HG03354 (cell line): Measurements from ENCODE around the gene SNX5.
A peak's percentile ranks its signal among the peaks of the same experiment; 100 is the strongest.

Experiments used
- ATAC-seq: cut with Tn5 transposase; IDR thresholded peaks from one replicate; pipeline ENCODE4 v1.9.1; 2021; ENCODE audit warnings: mild to moderate bottlenecking; ENCODE audit not compliant: unreplicated experiment, poor library complexity, severe bottlenecking

SNX5 gene

GRCh38 chr20:17968366-17969277, at the start of gene SNX5, which contains the start of gene MGME1:
Gene SNX5 (minus strand): TSS chr20:17968794. CDS start chr20:17968425, 369 bp downstream.
Gene MGME1 (plus strand): TSS chr20:17969018. CDS start chr20:17969860, 842 bp downstream.
- ATAC-seq: peak; percentile 83

GRCh38 chr20:18018100-18018499, 49.5 kb upstream of the SNX5 start:
- ATAC-seq: no peak

DNA sequence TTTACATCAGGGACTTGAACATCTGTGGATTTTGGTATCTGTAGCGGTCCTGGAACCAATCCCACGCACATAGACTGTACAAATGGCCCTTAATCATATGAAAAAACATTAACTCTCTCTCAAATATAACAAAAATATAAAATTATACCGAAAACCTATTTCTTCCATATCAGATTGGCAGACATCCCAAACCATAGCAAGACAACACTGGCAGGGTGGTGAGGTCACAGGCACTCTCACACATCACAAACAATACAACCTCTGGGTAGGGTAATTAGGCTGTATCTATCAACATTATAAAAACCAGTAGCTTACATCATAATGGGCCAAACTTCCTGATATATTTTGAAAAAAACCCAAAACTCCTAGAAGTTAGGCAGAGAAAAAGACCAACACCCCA, 48.2 kb upstream of the SNX5 start:
- ATAC-seq: no peak

GRCh38 chr20:18014411-18014810, 45.8 kb upstream of the SNX5 start:
- no peak for ATAC-seq

DNA sequence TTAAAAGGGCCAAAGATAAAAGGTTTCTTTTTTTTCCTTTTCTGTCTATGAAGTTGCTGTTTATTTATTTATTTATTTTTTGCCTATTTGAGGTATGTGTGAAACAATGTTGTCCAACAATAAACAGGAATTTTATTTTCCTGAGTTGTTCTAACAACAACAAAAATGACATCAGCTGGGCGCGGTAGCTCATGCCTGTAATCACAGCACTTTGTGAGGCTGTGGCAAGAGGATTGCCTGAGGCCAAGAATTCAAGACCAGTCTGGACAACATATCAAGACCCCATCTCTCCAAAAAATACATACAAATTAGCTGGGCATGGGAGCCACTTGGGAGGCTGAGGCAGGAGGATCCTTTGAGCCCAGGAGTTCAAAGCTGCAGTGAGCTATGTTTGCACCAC, 44.3 kb upstream of the SNX5 start:
- no peak for ATAC-seq

DNA sequence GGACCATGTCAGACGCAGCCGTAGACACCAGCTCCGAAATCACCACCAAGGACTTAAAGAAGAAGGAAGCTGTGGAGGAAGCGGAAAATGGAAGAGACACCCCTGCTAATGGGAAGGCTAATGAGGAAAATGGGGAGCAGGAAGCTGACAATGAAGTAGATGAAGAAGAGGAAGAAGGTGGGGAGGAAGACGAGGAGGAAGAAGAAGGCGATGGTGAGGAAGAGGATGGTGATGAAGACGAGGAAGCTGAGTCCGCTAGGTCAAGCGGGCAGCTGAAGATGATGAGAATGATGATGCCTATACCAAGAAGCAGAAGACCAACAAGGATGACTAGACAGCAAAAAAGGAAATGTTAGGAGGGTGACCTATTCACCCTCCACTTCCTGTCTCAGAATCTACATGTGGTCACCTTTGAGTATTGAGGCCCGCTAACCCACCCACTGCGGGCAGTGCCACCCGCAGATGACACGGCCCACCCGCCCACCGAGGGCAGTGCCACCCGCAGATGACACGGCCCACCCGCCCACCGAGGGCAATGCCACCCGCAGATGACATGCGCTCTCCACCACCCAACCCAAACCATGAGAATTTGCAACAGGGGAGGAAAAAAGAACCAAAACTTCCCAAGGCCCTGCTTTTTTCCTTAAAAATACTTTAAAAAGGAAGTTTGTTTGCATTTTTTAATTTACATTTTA, 43.5 kb upstream of the SNX5 start:
- no peak for ATAC-seq

GRCh38 chr20:18011482-18011881, 42.9 kb upstream of the SNX5 start:
- ATAC-seq: no peak

DNA sequence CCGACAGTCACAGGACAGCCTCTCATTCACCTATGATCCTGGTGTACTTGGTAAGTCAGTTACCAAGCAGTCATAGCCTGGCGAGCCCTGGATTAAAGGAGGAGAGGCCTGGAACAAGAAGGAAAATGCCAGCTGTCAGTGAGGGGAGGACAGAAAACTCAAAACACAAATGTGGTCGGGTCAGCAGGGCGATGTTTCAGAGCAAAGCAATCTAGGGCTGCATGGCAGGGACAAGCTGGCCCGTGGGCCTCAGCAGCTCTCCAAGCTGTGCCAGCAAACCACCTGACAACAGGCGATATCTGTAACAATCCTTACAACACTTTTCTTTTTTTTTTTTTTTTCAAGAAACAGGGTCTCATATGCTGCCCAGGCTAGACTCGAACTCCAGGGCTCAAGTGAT, 40.5 kb upstream of the SNX5 start:
- no peak for ATAC-seq

GRCh38 chr20:18007534-18008292, 39.1 kb upstream of the SNX5 start:
- no peak for ATAC-seq

DNA sequence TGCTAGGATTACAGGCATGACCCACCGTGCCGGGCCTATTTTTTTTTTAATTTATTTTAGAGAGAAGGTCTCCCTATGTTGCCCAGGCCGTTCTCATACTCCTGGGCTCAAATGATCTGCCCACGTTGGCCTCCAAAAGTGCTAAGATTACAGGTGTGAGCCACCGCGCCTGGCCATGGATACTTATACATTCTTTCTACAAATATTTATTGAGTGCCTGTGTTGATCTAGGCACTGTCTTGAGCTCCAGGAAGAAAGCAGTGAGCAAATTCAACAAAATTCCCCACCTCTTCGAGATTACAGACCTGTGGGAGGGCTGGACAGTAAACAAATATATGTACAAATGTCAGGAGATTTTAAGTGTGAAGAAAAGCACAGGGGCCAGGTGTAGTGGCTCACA, 38.1 kb upstream of the SNX5 start:
- no peak for ATAC-seq

- no peak for ATAC-seq
Observed at GRCh38 chr20:18005990-18006364, 37.4 kb upstream of the SNX5 start.

GRCh38 chr20:18005170-18005989, 36.8 kb upstream of the SNX5 start:
- ATAC-seq: peak; percentile 96

DNA sequence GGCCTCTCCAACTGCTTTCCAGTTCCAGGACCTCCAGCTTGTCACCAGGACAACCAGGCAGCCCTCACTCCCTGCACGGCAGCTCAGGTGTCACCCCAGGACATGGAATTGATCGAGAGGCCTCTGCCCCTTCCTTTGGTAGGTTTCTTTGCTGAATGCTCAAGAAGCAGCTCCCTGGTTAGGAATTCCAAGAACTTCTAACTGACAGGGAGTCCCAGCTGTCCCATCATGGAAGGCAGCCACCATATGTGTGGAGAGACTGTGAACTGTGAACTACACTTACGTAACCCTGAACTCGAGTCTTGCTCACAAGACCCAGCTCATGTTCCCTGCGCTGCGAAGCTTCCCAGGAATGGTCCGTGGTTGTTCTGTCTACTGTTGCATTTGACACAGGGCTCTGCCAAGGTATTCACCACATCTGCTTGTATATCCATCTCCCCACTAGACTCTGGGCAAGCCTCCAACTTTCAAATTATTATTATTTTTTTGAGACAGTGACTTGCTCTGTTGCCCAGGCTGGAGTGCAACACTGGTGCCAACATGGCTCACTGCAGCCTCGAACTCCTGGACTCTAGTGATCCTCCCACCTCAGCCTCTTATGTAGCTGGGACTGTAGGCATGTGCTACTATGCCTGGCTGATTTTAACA, 35.9 kb upstream of the SNX5 start:
- no peak for ATAC-seq

DNA sequence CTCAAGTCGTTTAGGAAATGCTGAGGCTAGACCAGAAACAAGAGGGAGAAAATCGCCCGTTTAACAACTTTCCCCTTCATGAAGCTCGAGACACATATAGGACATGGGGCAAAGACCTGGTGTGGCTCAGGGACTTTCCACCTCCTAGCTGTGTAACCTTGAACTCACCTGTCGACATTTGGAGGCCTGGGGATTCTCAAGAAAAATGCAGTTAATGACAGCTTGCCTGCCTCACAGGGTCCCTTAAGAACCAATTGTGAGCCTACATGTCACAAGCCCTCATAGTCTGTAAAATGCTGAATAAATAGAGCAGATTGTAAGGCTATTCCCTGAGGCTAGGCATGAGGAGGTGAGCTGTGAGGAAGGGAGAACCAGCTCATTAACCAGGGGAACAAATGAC, 35.3 kb upstream of the SNX5 start:
- peak; percentile 39 for ATAC-seq

DNA sequence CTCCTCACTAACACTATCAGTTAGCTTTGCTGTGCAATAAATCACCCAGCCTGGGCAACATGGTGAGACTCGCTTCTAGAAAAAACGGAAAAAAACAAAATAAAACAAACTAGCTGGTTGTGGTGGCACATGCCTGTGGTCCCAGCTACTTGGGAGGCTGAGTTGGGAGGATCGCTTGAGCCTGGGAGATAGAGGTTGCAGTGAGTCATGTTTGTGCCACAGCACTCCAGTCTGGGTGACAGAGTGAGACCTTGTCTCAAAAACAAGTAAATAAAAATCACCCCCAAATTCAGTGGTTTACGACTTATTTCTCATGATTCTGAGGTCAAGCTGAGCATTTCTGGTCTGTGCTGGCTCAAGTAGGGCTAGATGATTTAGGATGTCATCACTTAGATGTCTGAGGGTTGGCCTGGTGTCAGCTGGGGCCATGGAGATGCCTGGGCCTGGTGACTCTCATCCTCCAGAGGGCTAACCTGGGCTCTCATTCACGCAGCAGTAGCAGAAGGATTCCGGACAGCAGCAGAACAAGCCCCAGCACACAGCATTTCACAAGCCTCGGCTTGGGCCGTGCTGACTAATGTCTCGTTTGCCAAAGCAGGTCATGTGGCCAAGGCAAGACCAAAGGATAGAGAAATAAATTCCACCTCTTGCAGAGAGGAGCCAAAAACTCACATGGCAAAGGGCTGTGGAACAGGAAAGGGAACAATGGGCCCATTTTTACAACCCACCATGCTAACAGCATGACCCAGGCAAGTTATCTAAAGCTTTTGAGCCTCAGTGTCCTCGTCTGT, 32.7 kb upstream of the SNX5 start:
- no peak for ATAC-seq

DNA sequence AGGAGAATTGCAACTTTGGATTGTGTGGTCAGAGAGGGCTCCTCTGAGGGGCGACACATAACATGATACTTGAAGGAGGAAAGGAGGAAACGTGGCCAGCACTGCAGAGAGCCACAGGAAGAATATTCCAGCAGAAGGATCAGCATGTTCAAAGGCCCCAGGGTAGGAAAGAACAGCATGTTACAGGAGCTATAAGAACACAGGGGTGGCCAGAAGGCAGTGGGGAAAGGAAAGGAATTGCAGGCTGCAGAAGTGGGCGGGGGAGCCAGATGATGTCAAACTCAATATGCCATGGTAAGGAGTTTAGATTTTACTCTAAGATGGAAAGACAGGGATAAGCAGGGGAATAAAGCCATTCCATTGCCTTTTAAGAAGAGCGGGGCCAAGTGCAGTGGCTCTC, 31.0 kb upstream of the SNX5 start:
- no peak for ATAC-seq

- ATAC-seq: no peak
Observed at GRCh38 chr20:17998446-17998845, 29.9 kb upstream of the SNX5 start.
